ENCODE results near the gene SPATC1L.
A peak's percentile ranks its signal among the peaks of the same experiment; 100 is the strongest.

The SPATC1L gene

GRCh38 chr21:46150491-46151121, 33.7 kb downstream of the SPATC1L start (continued):
- TF ChIP-seq POU6F1 (CRISPR knock-in tag; IDR thresholded peaks at IDR 0.05; ENCODE audit: borderline replicate concordance, low read depth) (no peak), ARNTL (CRISPR knock-in tag; IDR thresholded peaks at IDR 0.05; ENCODE audit: borderline replicate concordance, low read depth) (no peak), ZNF565 (CRISPR knock-in tag; conservative IDR thresholded peaks at IDR 0.05; ENCODE audit: low read depth) (no peak)

GRCh38 chr21:46150073-46150472, 34.2 kb downstream of the SPATC1L start:
- ATAC-seq, result no peak
- TF ChIP-seq CSDC2 (CRISPR knock-in tag; IDR thresholded peaks at IDR 0.05), result no peak
- TF ChIP-seq PPARA (CRISPR knock-in tag; IDR thresholded peaks at IDR 0.05; ENCODE audit: borderline replicate concordance), result no peak
- TF ChIP-seq ZFP3 (CRISPR knock-in tag; IDR thresholded peaks at IDR 0.05), result no peak
- no peak for TF ChIP-seq ZNF70 (CRISPR knock-in tag; IDR thresholded peaks at IDR 0.05)
- no peak for TF ChIP-seq PATZ1 (CRISPR knock-in tag; IDR thresholded peaks at IDR 0.05; ENCODE audit: borderline replicate concordance)
- TF ChIP-seq, protein P1, sequence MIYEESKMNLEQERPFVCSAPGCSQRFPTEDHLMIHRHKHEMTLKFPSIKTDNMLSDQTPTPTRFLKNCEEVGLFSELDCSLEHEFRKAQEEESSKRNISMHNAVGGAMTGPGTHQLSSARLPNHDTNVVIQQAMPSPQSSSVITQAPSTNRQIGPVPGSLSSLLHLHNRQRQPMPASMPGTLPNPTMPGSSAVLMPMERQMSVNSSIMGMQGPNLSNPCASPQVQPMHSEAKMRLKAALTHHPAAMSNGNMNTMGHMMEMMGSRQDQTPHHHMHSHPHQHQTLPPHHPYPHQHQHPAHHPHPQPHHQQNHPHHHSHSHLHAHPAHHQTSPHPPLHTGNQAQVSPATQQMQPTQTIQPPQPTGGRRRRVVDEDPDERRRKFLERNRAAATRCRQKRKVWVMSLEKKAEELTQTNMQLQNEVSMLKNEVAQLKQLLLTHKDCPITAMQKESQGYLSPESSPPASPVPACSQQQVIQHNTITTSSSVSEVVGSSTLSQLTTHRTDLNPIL (CRISPR knock-in tag; IDR thresholded peaks at IDR 0.05; ENCODE audit: low read depth), result no peak
- no peak for TF ChIP-seq TCF4 (CRISPR knock-in tag; IDR thresholded peaks at IDR 0.05; ENCODE audit: borderline replicate concordance)
- no peak for TF ChIP-seq ZFP30 (CRISPR knock-in tag; IDR thresholded peaks at IDR 0.05)
- no peak for TF ChIP-seq ISL1 (CRISPR knock-in tag; IDR thresholded peaks at IDR 0.05)
- no peak for TF ChIP-seq ARNTL (CRISPR knock-in tag; IDR thresholded peaks at IDR 0.05; ENCODE audit: borderline replicate concordance, low read depth)

GRCh38 chr21:46149205-46149901, 34.9 kb downstream of the SPATC1L start:
- TF ChIP-seq, protein P2, sequence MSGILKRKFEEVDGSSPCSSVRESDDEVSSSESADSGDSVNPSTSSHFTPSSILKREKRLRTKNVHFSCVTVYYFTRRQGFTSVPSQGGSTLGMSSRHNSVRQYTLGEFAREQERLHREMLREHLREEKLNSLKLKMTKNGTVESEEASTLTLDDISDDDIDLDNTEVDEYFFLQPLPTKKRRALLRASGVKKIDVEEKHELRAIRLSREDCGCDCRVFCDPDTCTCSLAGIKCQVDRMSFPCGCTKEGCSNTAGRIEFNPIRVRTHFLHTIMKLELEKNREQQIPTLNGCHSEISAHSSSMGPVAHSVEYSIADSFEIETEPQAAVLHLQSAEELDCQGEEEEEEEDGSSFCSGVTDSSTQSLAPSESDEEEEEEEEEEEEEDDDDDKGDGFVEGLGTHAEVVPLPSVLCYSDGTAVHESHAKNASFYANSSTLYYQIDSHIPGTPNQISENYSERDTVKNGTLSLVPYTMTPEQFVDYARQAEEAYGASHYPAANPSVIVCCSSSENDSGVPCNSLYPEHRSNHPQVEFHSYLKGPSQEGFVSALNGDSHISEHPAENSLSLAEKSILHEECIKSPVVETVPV (CRISPR knock-in tag; IDR thresholded peaks at IDR 0.05), result no peak
- ATAC-seq, result no peak

- no peak for TF ChIP-seq TOX (CRISPR knock-in tag; IDR thresholded peaks at IDR 0.05; ENCODE audit: borderline replicate concordance)
- TF ChIP-seq ZNF565 (CRISPR knock-in tag; conservative IDR thresholded peaks at IDR 0.05; ENCODE audit: low read depth), result no peak
- no peak for TF ChIP-seq GLIS3 (CRISPR knock-in tag; IDR thresholded peaks at IDR 0.05)
- TF ChIP-seq ZFP3 (CRISPR knock-in tag; IDR thresholded peaks at IDR 0.05), result no peak
- no peak for TF ChIP-seq PPARA (CRISPR knock-in tag; IDR thresholded peaks at IDR 0.05; ENCODE audit: borderline replicate concordance)
- TF ChIP-seq TSHZ2 (CRISPR knock-in tag; IDR thresholded peaks at IDR 0.05), result no peak
- TF ChIP-seq RARB (CRISPR knock-in tag; IDR thresholded peaks at IDR 0.05), result no peak
- TF ChIP-seq ISL1 (CRISPR knock-in tag; IDR thresholded peaks at IDR 0.05), result no peak
- TF ChIP-seq ZC3H10 (CRISPR knock-in tag; IDR thresholded peaks at IDR 0.05), result no peak
- TF ChIP-seq PATZ1 (CRISPR knock-in tag; IDR thresholded peaks at IDR 0.05; ENCODE audit: borderline replicate concordance), result no peak
- TF ChIP-seq, protein P1 (CRISPR knock-in tag; IDR thresholded peaks at IDR 0.05; ENCODE audit: low read depth), result no peak
- TF ChIP-seq ARNTL (CRISPR knock-in tag; IDR thresholded peaks at IDR 0.05; ENCODE audit: borderline replicate concordance, low read depth), result no peak
- TF ChIP-seq ZNF70 (CRISPR knock-in tag; IDR thresholded peaks at IDR 0.05), result no peak
- TF ChIP-seq BACH2 (CRISPR knock-in tag; IDR thresholded peaks at IDR 0.05; ENCODE audit: borderline replicate concordance), result no peak
- no peak for TF ChIP-seq ZNF8 (CRISPR knock-in tag; IDR thresholded peaks at IDR 0.05)
- ATAC-seq, result no peak
These were observed 36.2 kb downstream of the SPATC1L start for GRCh38 chr21:46148106-46148505.

GRCh38 chr21:46147429-46147828, 36.8 kb downstream of the SPATC1L start:
- peak; percentile 58 for ATAC-seq
